GM12874 (cell line): Measurements from ENCODE around the gene PRKN.

ENCODE experiments used
- TF ChIP-seq, protein P1 (sequence below): IDR thresholded peaks from 2 replicates; pipeline ENCODE4 v1.5.1; 2011; ENCODE audit warnings: low read depth, mild to moderate bottlenecking, control low read depth, low read length, moderate library complexity; ENCODE audit not compliant: insufficient read depth

The PRKN gene

DNA sequence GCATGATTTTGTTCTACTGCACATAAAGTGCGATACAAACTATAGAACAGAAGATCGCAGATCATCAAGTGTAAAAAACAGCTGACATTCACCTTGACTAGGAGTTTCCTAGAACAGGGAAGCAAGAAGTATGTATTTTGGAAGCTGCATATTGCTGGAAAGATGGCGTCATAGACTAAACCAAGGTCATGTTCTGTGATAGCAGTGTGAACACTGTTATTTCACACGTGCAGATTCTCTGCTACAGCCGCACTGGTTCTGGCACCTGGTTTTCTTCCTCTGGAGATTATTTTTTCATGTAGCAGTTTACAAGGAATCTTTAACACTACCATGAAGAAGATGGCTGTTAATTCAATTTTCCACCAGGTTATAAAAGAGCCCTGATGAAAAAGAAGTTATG, 681.2 kb downstream of the PRKN start:
- TF ChIP-seq, protein P1, sequence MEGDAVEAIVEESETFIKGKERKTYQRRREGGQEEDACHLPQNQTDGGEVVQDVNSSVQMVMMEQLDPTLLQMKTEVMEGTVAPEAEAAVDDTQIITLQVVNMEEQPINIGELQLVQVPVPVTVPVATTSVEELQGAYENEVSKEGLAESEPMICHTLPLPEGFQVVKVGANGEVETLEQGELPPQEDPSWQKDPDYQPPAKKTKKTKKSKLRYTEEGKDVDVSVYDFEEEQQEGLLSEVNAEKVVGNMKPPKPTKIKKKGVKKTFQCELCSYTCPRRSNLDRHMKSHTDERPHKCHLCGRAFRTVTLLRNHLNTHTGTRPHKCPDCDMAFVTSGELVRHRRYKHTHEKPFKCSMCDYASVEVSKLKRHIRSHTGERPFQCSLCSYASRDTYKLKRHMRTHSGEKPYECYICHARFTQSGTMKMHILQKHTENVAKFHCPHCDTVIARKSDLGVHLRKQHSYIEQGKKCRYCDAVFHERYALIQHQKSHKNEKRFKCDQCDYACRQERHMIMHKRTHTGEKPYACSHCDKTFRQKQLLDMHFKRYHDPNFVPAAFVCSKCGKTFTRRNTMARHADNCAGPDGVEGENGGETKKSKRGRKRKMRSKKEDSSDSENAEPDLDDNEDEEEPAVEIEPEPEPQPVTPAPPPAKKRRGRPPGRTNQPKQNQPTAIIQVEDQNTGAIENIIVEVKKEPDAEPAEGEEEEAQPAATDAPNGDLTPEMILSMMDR: no peak

DNA sequence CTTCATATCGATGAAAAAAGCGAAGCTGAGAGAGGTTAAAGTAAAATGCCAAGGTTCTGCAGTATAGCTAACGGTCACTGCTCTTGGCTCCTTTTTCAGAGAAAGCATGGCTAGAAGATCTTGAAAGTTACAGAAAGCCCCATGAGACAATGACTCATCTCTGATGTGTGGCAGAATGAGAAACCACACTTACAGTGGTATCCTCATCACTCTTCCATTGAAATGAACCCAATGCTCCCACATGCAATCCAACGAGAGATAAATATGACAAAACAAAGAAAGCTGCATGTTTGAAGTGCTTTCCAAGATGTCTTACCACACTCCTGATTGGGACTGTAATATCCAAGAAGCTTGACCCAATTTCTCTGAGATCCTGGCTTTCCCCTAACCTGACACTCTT, 694.9 kb downstream of the PRKN start:
- TF ChIP-seq, protein P1: no peak

DNA sequence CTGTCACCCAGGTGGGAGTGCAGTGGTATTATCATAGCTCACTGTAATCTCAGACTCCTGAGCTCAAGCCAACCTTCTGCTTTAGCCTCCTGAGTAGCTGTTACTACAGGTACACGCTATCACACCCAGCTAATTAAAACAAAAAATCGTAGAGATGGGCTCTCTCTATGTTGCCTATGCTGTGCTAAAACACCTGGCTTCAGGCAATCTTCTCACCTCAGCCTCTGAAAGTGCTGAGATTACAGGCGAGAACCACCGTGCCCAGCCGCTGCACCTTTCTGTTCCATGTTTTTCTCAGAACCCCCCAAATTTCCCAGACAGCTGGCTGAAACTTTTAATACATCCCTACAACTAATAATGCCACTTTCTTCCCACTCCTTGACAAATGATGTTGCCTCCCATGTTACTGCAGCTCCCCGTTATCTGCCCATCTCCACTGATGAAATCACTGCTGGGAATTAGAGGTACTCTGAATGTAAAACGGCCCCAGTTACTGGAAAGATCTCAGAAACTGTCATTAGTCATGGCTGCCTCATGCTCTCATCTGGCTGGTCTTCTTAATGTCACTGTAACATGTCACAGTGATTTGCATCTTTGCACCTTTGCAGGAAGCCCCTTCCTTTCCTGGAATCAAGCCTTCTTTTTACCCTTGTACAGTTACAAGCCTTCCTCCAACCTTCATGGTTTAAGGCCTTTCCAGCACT, 697.5 kb downstream of the PRKN start:
- TF ChIP-seq, protein P1: no peak

- TF ChIP-seq, protein P1: no peak
Observed at GRCh38 chr6:162026843-162027242, 700.7 kb downstream of the PRKN start.

GRCh38 chr6:162026031-162026430, 701.5 kb downstream of the PRKN start:
- TF ChIP-seq, protein P1: no peak

- TF ChIP-seq, protein P1: no peak
Observed at GRCh38 chr6:162019349-162019748, 708.2 kb downstream of the PRKN start.

GRCh38 chr6:162017536-162017935, 710.0 kb downstream of the PRKN start:
- TF ChIP-seq, protein P1: no peak
